Measurements from ENCODE around the gene GRID2.

DNA sequence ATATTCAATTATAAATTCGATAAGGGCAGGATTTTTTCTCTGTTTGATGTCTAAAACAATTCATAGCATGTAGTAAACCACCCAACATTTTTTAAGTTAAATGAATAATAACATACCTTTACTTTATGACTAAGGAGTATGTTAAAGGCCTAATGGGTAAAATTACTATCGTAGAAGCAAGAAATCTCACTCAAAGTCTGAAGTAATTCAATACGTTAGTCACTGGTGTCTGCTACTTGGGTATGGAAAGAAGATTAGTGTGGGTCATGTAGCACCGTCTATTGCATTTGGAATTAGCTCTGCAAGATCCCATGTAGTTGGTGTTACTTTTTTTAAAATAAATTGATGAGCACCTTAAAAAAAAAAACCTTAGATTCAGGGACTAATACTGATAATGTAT lies 374.5 kb downstream of the GRID2 start:
- TF ChIP-seq, protein P1, sequence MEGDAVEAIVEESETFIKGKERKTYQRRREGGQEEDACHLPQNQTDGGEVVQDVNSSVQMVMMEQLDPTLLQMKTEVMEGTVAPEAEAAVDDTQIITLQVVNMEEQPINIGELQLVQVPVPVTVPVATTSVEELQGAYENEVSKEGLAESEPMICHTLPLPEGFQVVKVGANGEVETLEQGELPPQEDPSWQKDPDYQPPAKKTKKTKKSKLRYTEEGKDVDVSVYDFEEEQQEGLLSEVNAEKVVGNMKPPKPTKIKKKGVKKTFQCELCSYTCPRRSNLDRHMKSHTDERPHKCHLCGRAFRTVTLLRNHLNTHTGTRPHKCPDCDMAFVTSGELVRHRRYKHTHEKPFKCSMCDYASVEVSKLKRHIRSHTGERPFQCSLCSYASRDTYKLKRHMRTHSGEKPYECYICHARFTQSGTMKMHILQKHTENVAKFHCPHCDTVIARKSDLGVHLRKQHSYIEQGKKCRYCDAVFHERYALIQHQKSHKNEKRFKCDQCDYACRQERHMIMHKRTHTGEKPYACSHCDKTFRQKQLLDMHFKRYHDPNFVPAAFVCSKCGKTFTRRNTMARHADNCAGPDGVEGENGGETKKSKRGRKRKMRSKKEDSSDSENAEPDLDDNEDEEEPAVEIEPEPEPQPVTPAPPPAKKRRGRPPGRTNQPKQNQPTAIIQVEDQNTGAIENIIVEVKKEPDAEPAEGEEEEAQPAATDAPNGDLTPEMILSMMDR (conservative IDR thresholded peaks at IDR 0.05 in 1 of 2, IDR thresholded peaks at IDR 0.05 in 1 of 2; ENCODE audit: low read depth in 1 of 2, low read length in 2 of 2), result no peak
- TF ChIP-seq EZH2 (IDR thresholded peaks at IDR 0.05; ENCODE audit: low read length, missing control alignments), result no peak

Data from fibroblast of lung (primary cell).